Activated CD8-positive, alpha-beta memory T cell treated with anti-CD3 and anti-CD28 coated beads for 1 hour (primary cell): ENCODE measurements around the gene LRP1B.

Experiments used
- DNase-seq, 2 donors: peaks; one replicate each; pipeline ENCODE4 v3.0.0-alpha.2; 2020; ENCODE audit warnings: low read depth in 1 of 2; ENCODE audit errors: extremely low read depth in 1 of 2

The LRP1B gene

GRCh38 chr2:140247451-140248195, 1883.2 kb downstream of the LRP1B start:
- DNase-seq: no peak

DNA sequence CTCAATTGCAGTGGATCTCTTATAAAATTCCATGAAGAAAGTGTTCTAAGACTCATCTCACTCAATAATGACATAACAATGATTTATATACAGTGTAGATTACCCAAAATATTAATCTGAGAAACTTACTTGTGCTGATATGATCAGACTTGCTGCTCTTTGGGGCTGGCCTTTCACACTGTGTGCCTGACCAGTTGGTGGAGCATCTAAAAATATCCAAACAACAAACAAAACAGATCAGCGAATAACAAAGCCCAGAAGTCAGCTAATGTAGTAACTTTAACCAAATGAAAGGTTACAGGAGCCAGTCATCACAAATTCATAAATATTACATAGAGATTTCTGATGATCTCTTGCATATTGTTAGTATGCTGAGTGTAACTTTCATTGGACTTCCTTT, 1883.9 kb downstream of the LRP1B start:
- no peak for DNase-seq

DNA sequence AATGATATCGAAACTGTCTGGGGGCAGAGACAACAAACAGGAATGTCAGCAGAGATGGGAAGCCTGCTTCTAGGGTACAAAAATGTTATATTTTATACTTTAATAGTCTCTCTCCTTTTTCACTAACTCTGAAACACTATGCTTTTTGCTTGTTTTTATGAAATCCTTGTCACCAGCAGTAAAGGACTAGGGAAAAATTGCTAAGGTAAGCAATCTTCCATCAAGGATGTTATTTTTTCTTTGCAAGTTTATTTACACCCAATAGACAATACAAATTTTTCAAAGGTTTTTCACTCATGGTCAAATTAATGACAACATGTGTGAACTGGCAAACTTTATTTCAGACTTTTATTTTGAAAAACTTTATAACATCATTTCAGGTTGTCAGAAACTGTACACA, 1884.8 kb downstream of the LRP1B start:
- DNase-seq: no peak

DNA sequence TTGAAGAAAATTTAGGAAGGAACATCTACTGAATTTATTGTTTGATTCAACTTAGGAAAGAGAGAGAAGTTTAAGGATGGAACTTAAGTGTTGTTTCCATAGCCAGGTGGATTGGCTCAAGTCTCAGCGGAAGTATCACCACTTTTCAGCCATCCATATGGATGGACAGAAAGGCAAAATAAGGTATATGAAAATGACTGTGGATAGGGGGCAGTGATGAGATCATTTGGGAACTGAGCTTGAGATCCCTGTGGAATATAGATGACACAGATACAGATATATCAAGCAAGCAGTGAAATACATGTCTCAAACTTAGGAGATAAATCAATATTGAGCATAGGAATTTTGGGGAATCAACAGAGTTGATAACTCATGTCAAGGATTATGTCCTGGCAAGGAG, 1887.9 kb downstream of the LRP1B start:
- no peak for DNase-seq

DNA sequence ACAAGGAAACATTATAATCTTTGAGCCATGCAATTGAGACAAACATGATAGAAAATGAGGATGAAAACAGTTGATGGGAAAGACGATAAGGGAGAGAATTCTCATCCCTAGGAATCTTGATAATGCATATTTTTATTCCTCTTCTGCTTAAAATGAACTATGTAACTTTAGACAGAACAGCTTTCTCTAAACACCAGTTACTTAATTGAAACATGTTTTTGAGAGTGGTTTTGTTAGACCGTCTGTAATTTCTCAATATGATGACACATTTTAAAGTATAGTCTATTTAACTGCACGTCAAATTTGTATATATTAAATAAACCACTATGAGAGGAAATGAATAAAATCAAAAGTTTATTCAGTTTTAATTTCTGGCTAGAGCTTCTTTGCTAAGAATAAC, 1896.7 kb downstream of the LRP1B start:
- no peak for DNase-seq

GRCh38 chr2:140210963-140211362, 1919.9 kb downstream of the LRP1B start:
- no peak for DNase-seq

DNA sequence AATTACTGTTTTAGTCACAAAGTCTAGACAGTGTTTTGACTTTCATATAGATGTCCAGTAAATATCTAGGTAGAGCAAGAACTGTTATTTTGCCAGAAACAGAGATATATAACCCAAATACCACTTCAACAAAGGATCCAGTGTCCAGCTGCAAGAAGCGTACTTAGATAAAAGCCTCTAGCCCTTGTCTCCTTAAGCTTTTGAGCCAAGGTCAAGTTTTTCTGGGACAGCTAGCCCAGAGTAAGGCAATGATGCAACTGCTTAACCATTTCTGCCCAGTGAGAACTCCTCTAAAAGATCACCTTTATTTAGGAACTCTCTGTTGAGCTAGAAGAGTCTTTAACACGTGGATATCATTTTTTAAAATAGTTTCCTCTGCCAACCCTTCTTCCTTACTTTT, 1925.7 kb downstream of the LRP1B start:
- DNase-seq: no peak

DNA sequence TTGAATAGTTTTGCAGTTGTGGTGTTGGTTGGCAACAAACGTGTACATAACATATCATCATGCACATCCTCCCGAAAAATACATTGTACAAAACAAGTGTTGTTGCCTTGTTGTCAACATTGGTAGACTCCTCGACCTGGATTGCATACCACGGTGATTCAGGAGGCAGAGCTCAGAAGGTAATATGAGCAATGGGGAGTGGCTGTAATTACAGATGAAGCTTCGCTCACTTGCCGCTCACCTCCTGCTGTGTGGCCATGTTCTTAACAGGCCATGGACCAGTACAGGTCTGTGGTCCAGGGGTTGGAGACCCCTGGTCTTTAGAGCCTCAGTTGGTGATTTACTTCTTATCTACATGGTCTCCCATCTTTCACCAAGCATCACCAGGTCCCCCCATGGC, 1927.5 kb downstream of the LRP1B start:
- DNase-seq: no peak

- DNase-seq: no peak
Measured at GRCh38 chr2:140201572-140201971, 1929.2 kb downstream of the LRP1B start.

GRCh38 chr2:140200764-140201163, 1930.1 kb downstream of the LRP1B start:
- no peak for DNase-seq

GRCh38 chr2:140200307-140200706, 1930.5 kb downstream of the LRP1B start:
- DNase-seq: no peak

DNA sequence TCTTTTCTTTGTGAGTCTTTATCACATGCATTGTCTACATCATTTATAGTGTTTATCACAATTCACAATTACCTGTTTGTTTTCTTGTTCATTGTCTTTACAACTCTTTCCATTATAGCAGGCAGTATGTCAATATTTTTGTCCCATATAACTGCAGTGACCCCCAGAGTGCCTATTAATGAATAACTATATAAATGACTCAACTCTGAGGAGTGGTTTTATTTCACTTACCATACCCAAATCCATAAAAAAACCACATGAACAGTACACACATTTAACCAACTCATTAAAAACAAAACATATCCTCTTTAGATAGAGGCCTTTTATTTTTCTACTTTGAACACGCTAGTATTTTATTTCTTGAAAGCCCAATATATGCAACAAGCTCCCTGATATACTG, 1931.5 kb downstream of the LRP1B start:
- DNase-seq: no peak

- DNase-seq: no peak
Measured at GRCh38 chr2:140187086-140187485, 1943.7 kb downstream of the LRP1B start.

GRCh38 chr2:140186313-140186712, 1944.5 kb downstream of the LRP1B start:
- no peak for DNase-seq

- DNase-seq: no peak
Measured at GRCh38 chr2:140185076-140185475, 1945.7 kb downstream of the LRP1B start.

DNA sequence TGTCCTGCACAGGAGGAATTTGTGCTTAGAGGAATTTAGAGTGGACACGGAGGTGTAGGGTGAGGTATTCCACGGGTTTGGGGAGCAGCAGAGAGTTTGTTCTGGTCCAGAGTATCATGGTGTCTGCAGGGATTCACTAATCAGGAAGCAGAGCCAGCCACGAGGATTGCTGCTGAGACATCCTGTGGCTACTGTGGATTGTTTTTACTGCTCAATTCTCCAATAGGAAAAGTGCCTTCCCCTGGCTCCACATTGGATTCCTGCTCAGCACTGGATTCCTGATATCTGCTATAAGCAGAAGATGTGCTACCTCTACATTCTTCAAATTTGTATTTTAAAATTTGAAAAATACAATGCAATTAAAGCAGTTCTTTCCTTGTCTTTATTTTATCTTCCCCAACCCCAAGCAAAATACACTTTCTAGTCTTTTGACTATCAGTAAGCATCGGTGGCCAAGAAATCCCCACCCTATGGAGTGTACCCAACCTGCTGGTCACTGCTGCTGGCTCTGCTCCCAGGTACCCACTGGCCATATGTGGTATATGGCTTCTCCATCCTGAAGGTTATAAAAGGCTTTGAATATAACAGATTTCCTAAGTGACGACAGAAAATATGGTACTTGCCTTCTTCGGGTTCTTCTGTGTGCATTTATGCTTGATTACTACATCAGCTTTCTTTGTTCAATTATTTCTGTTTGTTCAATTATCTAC, 1947.6 kb downstream of the LRP1B start:
- DNase-seq: no peak
